Measurements from ENCODE around the gene ANO7. TPM values are rescaled to one million over a fixed set of nuclear protein-coding genes. Genes with fewer than 3 reads are reported as not detected.

ANO7 gene
- total and polyA plus RNA-seq, 4 donors, result 0.71 to 1.1 (median 0.86) TPM

DNA sequence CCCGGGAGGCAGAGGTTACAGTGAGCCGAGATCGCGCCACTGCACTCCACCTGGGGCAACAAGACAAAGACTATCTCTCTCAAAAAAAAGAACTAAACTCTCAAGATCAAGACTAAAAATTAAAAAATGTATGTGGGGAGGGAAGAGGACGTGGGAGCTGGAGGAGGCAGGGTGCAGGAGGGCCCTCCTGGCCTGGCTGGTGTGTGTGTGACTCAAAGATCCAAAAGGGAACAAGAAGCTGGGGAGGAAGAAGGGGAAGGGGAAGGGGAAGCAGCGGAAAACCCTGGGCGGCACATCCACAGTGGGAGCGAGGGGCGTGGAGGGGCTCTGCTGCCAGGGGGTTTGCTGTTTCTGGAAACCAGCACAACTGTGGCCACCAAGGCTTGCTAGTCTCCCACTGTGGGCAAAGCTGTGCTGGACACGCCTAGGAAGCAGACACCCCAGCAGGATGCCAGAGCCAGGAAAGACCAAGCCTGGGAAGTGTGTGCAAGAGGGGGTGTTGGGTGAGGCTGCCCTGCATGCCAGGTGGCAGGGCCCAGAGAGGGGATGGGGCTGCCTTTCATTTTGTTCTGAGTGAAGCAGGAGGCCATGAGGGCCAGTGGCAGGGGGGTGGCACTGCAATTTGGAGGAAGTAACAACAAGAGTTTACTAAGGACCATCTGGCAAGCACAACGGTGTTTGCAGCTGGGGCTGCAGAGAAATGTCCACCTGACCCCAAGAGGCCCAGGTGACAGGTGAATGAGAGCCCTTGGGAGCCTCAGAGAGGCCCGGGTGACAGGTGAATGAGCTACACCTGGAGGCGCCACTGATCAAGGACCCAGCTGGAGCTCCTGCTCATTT lies 44.5 kb downstream of the ANO7 start:
- H3K36me3 ChIP-seq (ENCODE audit: control insufficient read depth in 4 of 4, insufficient read depth in 4 of 4, low read length in 4 of 4), result peaks cover 33 to 86% (median 57%) of the 10 kb centered on the region in 4 donors
- ATAC-seq (ENCODE audit: insufficient read depth, low FRiP score) (no peak), DNase-seq (no peak)
- no peaks in the 10 kb centered on the region for H3K27me3 ChIP-seq (ENCODE audit: control insufficient read depth in 3 of 3, insufficient read depth in 3 of 3, low read length in 2 of 3)
- H3K9ac ChIP-seq (ENCODE audit: insufficient read depth in 1 of 2, low read length in 2 of 2), result no peak overlapping the region
- H3K27ac ChIP-seq (ENCODE audit: low read depth in 1 of 2, low read length in 1 of 2), result no peak overlapping the region
- H3K9me3 ChIP-seq (ENCODE audit: control insufficient read depth in 4 of 4, insufficient read depth in 3 of 4, low read length in 3 of 4), result no peaks in the 10 kb centered on the region
- H3K4me1 ChIP-seq (ENCODE audit: control insufficient read depth in 5 of 5, insufficient read depth in 5 of 5, low read length in 5 of 5), result no peaks in the 10 kb centered on the region
- TF ChIP-seq, protein P1, sequence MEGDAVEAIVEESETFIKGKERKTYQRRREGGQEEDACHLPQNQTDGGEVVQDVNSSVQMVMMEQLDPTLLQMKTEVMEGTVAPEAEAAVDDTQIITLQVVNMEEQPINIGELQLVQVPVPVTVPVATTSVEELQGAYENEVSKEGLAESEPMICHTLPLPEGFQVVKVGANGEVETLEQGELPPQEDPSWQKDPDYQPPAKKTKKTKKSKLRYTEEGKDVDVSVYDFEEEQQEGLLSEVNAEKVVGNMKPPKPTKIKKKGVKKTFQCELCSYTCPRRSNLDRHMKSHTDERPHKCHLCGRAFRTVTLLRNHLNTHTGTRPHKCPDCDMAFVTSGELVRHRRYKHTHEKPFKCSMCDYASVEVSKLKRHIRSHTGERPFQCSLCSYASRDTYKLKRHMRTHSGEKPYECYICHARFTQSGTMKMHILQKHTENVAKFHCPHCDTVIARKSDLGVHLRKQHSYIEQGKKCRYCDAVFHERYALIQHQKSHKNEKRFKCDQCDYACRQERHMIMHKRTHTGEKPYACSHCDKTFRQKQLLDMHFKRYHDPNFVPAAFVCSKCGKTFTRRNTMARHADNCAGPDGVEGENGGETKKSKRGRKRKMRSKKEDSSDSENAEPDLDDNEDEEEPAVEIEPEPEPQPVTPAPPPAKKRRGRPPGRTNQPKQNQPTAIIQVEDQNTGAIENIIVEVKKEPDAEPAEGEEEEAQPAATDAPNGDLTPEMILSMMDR (IDR thresholded peaks at IDR 0.05; ENCODE audit: control extremely low read depth, extremely low read depth), result no peak
- H3K4me3 ChIP-seq, result no peak overlapping the region
- 83 to 88% methylated on average over 13 of the region's 13 CpGs for WGBS, 2 donors

DNA sequence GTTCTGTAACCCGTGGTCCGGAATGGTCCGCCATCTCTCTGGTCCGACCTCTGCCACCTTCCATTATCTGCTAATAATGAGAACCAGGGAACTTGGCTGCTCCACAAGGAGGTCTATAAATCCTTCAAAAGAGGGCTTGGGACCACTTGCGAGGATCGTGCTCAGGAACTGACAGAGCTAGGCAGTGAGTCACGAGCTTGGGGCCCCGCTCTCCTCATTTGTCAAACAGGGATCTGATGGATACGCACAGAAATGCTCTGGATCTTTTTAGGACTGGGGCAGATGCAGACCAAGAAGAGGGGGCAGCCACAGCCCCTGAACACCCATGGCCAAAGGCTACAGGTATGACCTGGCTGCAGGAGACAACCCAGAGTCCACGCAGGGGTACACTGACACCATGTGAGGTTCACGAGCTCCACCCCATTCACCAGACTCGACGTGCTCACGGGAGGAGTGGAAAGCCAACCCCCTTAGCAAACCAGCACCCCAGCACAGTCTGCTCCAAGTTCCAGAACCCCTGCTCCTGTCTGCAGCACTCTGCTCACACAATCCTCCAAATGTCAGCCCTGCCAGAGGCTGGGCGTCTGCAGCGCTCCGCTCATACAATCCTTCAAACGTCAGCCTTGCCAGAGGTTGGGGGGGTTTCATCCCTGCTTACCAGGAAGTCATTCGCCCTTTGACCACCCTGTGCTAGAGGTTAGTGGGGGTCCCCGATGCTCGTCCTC lies 45.8 kb downstream of the ANO7 start:
- no peak for DNase-seq

DNA sequence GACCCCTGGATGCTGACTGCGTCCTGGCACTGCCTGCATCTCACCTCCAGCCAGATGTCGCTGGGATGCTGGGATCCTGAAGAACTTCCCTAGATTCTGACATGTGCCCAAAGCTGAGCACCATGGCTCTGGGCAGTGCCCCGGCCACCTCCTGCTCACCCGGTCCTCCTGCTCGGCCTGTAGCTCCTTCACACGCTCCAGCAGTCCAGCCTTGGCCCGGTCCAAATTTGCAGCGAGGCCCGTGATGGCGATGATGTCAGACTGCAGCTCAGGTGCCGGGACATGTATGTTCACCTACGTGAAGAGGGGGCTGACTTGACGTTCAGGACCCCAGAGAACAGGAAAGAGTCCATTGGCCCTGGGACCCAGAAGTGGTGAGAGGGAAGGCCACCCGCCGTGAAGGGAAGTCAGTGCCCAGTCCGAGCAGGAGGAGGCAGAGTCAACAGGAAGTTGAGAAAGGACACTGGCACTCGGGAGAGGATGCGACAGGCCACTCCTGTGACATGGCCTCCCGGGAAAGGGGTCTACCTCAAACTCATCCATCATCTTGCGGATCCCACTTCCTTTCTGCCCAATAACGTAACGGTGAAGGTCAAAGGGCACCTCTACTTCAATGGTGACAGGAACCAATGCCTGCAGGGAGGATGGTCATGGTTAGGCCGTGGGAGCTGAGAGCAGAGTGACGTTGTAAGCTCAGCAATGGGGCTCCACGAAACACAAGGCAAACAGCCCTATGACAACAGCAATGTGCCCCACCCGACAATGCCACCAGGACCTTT lies 46.7 kb downstream of the ANO7 start:
- TF ChIP-seq, protein P1 (IDR thresholded peaks at IDR 0.05; ENCODE audit: control extremely low read depth, extremely low read depth), result no peak
- Histone ChIP-seq H3K4me3 (no peak overlapping the region), H3K27ac (ENCODE audit: low read depth in 1 of 2, low read length in 1 of 2) (no peak overlapping the region), H3K4me1 (ENCODE audit: control insufficient read depth in 5 of 5, insufficient read depth in 5 of 5, low read length in 5 of 5) (no peaks in the 10 kb centered on the region), H3K27me3 (ENCODE audit: control insufficient read depth in 3 of 3, insufficient read depth in 3 of 3, low read length in 2 of 3) (no peaks in the 10 kb centered on the region), H3K9me3 (ENCODE audit: control insufficient read depth in 4 of 4, insufficient read depth in 3 of 4, low read length in 3 of 4) (no peaks in the 10 kb centered on the region), H3K9ac (ENCODE audit: insufficient read depth in 1 of 2, low read length in 2 of 2) (no peak overlapping the region), H3K36me3 (ENCODE audit: control insufficient read depth in 4 of 4, insufficient read depth in 4 of 4, low read length in 4 of 4) (peaks cover 42 to 84% (median 69%) of the 10 kb centered on the region in 4 donors)
- WGBS, 2 donors, result 68 to 79% methylated on average over 26 of the region's 26 CpGs
- ATAC-seq (ENCODE audit: insufficient read depth, low FRiP score) (no peak), DNase-seq (no peak)

More for the DNA sequence above, 45.8 kb downstream of the ANO7 start:
- no peak overlapping the region for H3K4me3 ChIP-seq
- no peaks in the 10 kb centered on the region for H3K4me1 ChIP-seq (ENCODE audit: control insufficient read depth in 5 of 5, insufficient read depth in 5 of 5, low read length in 5 of 5)
- H3K9ac ChIP-seq (ENCODE audit: insufficient read depth in 1 of 2, low read length in 2 of 2), result no peak overlapping the region
- 89 to 91% methylated on average over 21 of the region's 21 CpGs for WGBS, 2 donors
- H3K27me3 ChIP-seq (ENCODE audit: control insufficient read depth in 3 of 3, insufficient read depth in 3 of 3, low read length in 2 of 3), result no peaks in the 10 kb centered on the region
- TF ChIP-seq, protein P1 (IDR thresholded peaks at IDR 0.05; ENCODE audit: control extremely low read depth, extremely low read depth), result no peak
- H3K36me3 ChIP-seq (ENCODE audit: control insufficient read depth in 4 of 4, insufficient read depth in 4 of 4, low read length in 4 of 4), result peaks cover 42 to 84% (median 64%) of the 10 kb centered on the region in 4 donors
- H3K9me3 ChIP-seq (ENCODE audit: control insufficient read depth in 4 of 4, insufficient read depth in 3 of 4, low read length in 3 of 4), result no peaks in the 10 kb centered on the region
- H3K27ac ChIP-seq (ENCODE audit: low read depth in 1 of 2, low read length in 1 of 2), result no peak overlapping the region
- no peak for ATAC-seq (ENCODE audit: insufficient read depth, low FRiP score)

Data from lung (tissue), 12 donors.